Activated naive CD4-positive, alpha-beta T cell treated with Interleukin-2 at 50 U/mL for 16 hours (primary cell): ENCODE measurements around the gene C2orf72.

ENCODE experiments used
- DNase-seq: peaks from one replicate; pipeline ENCODE4 v3.0.0-alpha.2; 2020

C2orf72 gene

DNA sequence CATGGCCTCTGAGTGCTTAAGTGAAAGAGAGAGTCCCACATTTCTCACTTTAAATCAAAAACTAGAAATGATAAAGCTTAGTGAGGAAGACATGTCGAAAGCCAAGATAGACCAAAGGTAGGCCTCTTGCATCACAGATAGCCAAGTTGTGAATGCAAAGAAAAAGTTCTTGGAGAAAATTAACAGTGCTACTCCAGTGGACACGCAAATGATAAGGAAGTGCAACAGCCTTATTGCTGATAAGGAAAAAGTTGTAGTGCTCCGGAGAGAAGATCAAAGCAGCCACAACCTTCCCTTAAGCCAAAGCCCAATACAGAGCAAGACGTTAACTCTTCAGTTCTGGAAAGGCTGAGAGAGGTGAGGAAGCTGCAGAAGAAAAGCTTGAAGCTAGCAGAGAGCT lies 51.4 kb downstream of the C2orf72 start:
- no peak for DNase-seq

DNA sequence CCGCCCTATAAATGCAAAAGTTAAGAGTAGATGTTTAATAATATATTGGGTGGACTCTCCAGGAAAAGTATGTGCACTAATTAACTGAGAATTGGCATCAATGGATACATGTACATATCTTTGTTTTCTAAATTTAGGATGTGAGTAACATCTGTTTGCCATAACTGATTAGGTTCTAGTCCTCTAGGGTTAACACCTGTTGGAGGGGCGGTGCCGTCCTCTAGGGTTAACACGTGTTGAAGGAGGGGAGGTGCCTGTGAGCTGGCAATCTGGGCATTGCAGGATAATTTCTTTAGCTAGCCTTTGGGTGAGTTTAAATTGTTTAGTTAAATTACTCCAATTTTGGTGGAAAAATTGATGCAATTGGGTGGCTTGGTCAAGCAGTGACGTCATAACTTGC lies 56.6 kb downstream of the C2orf72 start:
- no peak for DNase-seq

DNA sequence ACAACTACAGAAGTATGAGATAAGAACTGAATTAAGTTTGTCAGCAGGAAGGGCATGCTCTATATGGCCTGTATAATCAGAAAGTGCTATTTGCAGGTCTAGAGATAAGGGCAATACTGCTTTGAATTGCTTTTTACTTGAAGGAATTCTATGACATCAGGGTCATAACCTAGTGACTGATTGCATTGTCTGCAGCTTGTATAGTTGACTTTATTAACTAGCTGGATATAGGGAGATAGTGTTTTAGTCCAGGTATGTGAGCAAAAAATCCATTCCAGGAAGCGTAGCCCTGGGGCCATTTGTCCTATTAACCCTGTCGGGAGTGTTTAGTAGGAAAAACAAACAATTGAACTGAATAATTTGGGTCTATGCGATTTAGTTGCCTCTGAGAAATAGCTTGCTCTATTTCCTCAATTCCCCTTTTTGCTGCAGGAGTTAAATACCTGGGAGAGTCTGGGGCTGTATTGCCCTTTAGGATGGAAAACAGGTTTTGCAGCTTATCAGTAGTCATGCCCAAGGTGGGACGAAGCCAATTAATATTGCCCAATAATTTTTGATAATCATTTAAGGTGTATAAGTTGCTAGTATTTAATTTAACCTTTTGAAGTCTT lies 57.5 kb downstream of the C2orf72 start:
- no peak for DNase-seq
